A549 (cell line): Measurements from ENCODE around the gene HOXB1. TPM values are rescaled to one million over a fixed set of nuclear protein-coding genes. Genes with fewer than 3 reads are reported as not detected.

Source experiments
- ATAC-seq, 2 experiments: fragments of 200-7000 bp in 1 of 2; fragments of >200 bp in 1 of 2; cut with Nextera tagmentation in 1 of 2; cut with Tn5 transposase in 1 of 2; 3 replicates each; pipeline versions ENCODE4 v1.8.0 to v1.9.1; 2018 to 2020; ENCODE audit warnings: mild to moderate bottlenecking in 1 of 2, moderate library complexity in 1 of 2
- CTCF ChIA-PET: fragments of 300-600 bp; sonication (Branson Sonifier 250); formaldehyde crosslinking; extraction: SDS; loops from one replicate; lab custom pipeline; 2021; ENCODE audit warnings: antibody characterized with exemption, inconsistent platforms; lab: Yijun Ruan, JAX
- POLR2A ChIA-PET: fragments of 350-600 bp; formaldehyde crosslinking; extraction: SDS; loops from one replicate; lab custom pipeline; 2021; ENCODE audit warnings: antibody characterized with exemption, inconsistent platforms; lab: Yijun Ruan, JAX
- DNase-seq, 2 experiments: peaks; one replicate each; pipeline versions ENCODE4 v3.0.0 to v3.0.0-alpha.2; 2011 to 2016; ENCODE audit warnings: low read depth in 1 of 2, low spot score in 1 of 2
- FAIRE-seq: peaks from 2 replicates; lab custom pipeline; 2011; peaks lifted over from hg19 to GRCh38; lab: Jason Lieb, UNC
- H3K27ac ChIP-seq, 2 experiments: fragments of >200 bp; sonication (Bioruptor Twin); formaldehyde crosslinking; 3 replicates each; pipeline ENCODE4 v1.5.1; 2016 to 2017
- H3K4me1 ChIP-seq: fragments of >200 bp; sonication (Bioruptor Twin); formaldehyde crosslinking; 3 replicates; pipeline ENCODE4 v1.6.1; 2016
- H3K4me2 ChIP-seq: fragments of >200 bp; sonication (Bioruptor Twin); formaldehyde crosslinking; 3 replicates; pipeline ENCODE4 v1.6.1; 2016
- H3K4me3 ChIP-seq: fragments of >200 bp; sonication (Bioruptor Twin); formaldehyde crosslinking; 3 replicates; pipeline ENCODE4 v1.5.1; 2016
- H3K9me3 ChIP-seq: fragments of >200 bp; sonication (Bioruptor Twin); formaldehyde crosslinking; 3 replicates; pipeline ENCODE4 v1.6.1; 2016
- BCL3 ChIP-seq: fragments of >200 bp; sonication (Bioruptor Twin); formaldehyde crosslinking; IDR thresholded peaks from 3 replicates; pipeline ENCODE4 v1.6.1; 2016
- CBX8 ChIP-seq: fragments of 200-600 bp; sonication (generic); IDR thresholded peaks from 2 replicates; pipeline ENCODE4 v1.6.1; 2016
- CEBPB ChIP-seq, 2 experiments: fragments of >200 bp in 1 of 2; sonication (Bioruptor Twin) in 1 of 2; formaldehyde crosslinking in 1 of 2; IDR thresholded peaks; 2 replicates each; pipeline ENCODE4 v1.6.1; 2012 to 2016
- CHD2 ChIP-seq: fragments of 150-350 bp; IDR thresholded peaks from 2 replicates; pipeline ENCODE4 v1.6.1; 2014; ENCODE audit warnings: low read length; ENCODE audit not compliant: partially characterized antibody
- CHD4 ChIP-seq: fragments of 200-600 bp; sonication (generic); IDR thresholded peaks from 2 replicates; pipeline ENCODE4 v1.6.1; 2016; ENCODE audit warnings: antibody characterized with exemption, mild to moderate bottlenecking, borderline replicate concordance
- FOSB ChIP-seq: fragments of 250-450 bp; sonication (Bioruptor Pico); IDR thresholded peaks from 2 replicates; pipeline ENCODE4 v1.5.0; 2020; ENCODE audit warnings: mild to moderate bottlenecking, moderate library complexity
- HEYL ChIP-seq: fragments of 250-450 bp; sonication (Bioruptor Pico); IDR thresholded peaks from 2 replicates; pipeline ENCODE4 v1.8.0; 2021; ENCODE audit warnings: mild to moderate bottlenecking, moderate library complexity
- JUN ChIP-seq, 2 experiments: fragments of >200 bp; sonication (Bioruptor Twin); formaldehyde crosslinking; IDR thresholded peaks; 2 replicates in 1 of 2; 3 replicates in 1 of 2; pipeline ENCODE4 v1.6.1; 2016 to 2017
- MYC ChIP-seq: IDR thresholded peaks from 2 replicates; pipeline ENCODE4 v1.6.1; 2012; ENCODE audit warnings: mild to moderate bottlenecking, inconsistent platforms, low read length, improper control_type of control experiment, borderline replicate concordance
- NPAS2 ChIP-seq: fragments of 250-450 bp; sonication (Bioruptor Pico); IDR thresholded peaks from 2 replicates; pipeline ENCODE4 v1.8.0; 2022; ENCODE audit warnings: mild to moderate bottlenecking, moderate library complexity, borderline replicate concordance
- PBX3 ChIP-seq: IDR thresholded peaks from 2 replicates; pipeline ENCODE4 v1.6.1; 2012
- PHF8 ChIP-seq: fragments of 200-600 bp; sonication (generic); IDR thresholded peaks from 2 replicates; pipeline ENCODE4 v1.6.1; 2016; ENCODE audit warnings: low read depth, mild to moderate bottlenecking, antibody characterized with exemption, moderate library complexity, borderline replicate concordance
- POLR2AphosphoS2 ChIP-seq: conservative IDR thresholded peaks from 2 replicates; pipeline ENCODE4 v1.6.1; 2012; ENCODE audit warnings: low read length, improper control_type of control experiment, inconsistent platforms
- RCOR1 ChIP-seq: fragments of 150-350 bp; IDR thresholded peaks from 2 replicates; pipeline ENCODE4 v1.6.1; 2014; ENCODE audit warnings: antibody characterized with exemption, low read length, low read depth
- SREBF2 ChIP-seq: fragments of 450-650 bp; IDR thresholded peaks from 2 replicates; pipeline ENCODE4 v1.6.1; 2014; ENCODE audit warnings: mild to moderate bottlenecking, moderate library complexity
- ZC3H11A ChIP-seq: fragments of 450-650 bp; IDR thresholded peaks from 2 replicates; pipeline ENCODE4 v1.6.1; 2014; ENCODE audit warnings: antibody characterized with exemption, mild to moderate bottlenecking
- ZFP36 ChIP-seq: fragments of 450-650 bp; IDR thresholded peaks from 2 replicates; pipeline ENCODE4 v1.6.1; 2014; ENCODE audit warnings: borderline replicate concordance; ENCODE audit not compliant: partially characterized antibody
- WGBS: methylation state at CpG from one replicate; pipeline ENCODE4 v1.1.6; 2017; ENCODE audit errors: missing lambda C conversion rate; 5-methylcytosine and 5-hydroxymethylcytosine counted together
- polyA plus RNA-seq, 4 experiments: library from polyadenylated mRNA; depleted of rRNA in 3 of 4; stranded (reverse); fragments of >200 nt; fragmentation: RNase III in 1 of 4; extraction: RNeasy Plus Mini Kit Qiagen cat#74134 plus additional on column Dnase treatment in 1 of 4; gene quantifications; 2 replicates in 3 of 4; 3 replicates in 1 of 4; pipeline ENCODE4 v1.2.3, GENCODE V29; 2011 to 2017
- TF ChIP-seq, protein P1 (sequence below): fragments of 150-350 bp; IDR thresholded peaks from 2 replicates; pipeline ENCODE4 v1.6.1; 2014; ENCODE audit warnings: low read depth, mild to moderate bottlenecking, low read length
- TF ChIP-seq, protein P2 (sequence below): IDR thresholded peaks from 2 replicates; pipeline ENCODE4 v1.6.1; 2012
- TF ChIP-seq, protein P3 (sequence below): fragments of 250-450 bp; sonication (Bioruptor Pico); IDR thresholded peaks from 2 replicates; pipeline ENCODE4 v1.5.0; 2020; ENCODE audit warnings: low read depth, mild to moderate bottlenecking, moderate library complexity

Gene HOXB1
- polyA plus RNA-seq, 2 of the 4 experiments (the other 2 are of a cell fraction), result not detected

DNA sequence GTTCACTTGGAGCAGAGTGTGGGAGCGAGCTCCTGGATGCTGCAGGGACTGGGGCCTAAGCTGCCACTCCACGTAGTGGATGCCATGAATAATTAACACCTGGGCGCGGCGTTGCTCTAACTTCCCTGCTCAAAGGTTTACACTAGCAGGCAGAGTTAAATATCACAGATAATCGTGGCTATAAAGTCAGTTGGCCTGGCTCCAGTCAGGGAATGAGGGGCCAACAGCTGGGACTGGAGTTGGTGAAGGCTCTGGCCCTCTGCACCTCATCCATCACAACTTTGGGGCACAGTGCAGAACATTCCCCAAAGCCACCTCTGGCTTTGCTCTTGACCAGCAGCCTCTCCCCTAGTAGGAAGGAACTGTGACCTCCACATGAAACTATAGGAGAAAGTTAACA lies 36.4 kb upstream of the HOXB1 start:
- no peaks in the 10 kb centered on the region for H3K9me3 ChIP-seq
- no peak for ATAC-seq
- no peak overlapping the region for H3K4me3 ChIP-seq
- TF ChIP-seq NPAS2 (CRISPR knock-in tag), result no peak
- DNase-seq, result no peak
- ChIA-PET CTCF (interaction anchor here (0.6 to 2.6 kb wide), 9 partner anchors 9 to 486 kb away, joined by 3 to 12 read pairs (median 3); partner anchors contain the start of gene HOXB5), POLR2A (no interaction called here)
- no peak overlapping the region for H3K27ac ChIP-seq
- H3K4me1 ChIP-seq, result peaks cover 7% of the 10 kb centered on the region; the same call in 1 of the 3 replicates
- H3K4me2 ChIP-seq, result no peak overlapping the region
- FAIRE-seq, result no peak
- 50% methylated on average over 6 of the region's 6 CpGs for WGBS

DNA sequence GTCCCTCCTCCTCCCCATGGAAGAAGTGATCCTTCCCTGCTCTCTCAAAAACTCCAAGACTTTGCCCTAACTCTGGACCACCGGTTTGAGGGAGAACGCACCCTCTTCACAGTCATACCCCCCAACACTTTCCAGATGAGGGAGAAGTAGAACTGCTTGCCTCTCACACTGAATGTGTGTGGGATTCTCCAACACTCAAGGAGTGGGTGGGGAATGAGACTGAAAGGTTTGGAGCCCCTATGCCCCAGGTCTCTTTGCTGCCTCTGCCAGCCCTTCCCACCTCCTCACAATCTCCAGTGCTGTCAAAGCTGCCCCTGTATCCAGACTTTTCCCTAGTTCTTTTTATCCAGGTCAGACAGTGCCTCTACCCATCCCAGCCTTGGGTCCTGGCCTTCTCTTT lies 35.9 kb upstream of the HOXB1 start:
- DNase-seq (no peak), ATAC-seq (no peak), FAIRE-seq (no peak)
- ChIA-PET CTCF (interaction anchor here (1.1 to 2.6 kb wide), 6 partner anchors 9 to 307 kb away, joined by 3 to 12 read pairs (median 4); no protein-coding TSS in a partner anchor), POLR2A (no interaction called here)
- H3K4me3 ChIP-seq, result no peak overlapping the region
- H3K9me3 ChIP-seq, result no peaks in the 10 kb centered on the region
- H3K4me2 ChIP-seq, result no peak overlapping the region
- H3K27ac ChIP-seq, result peak overlapping the region in 1 of 2 experiments; percentile 6; a peak in 1 of 6 replicates
- H3K4me1 ChIP-seq, result peaks cover 7% of the 10 kb centered on the region; the same call in 1 of the 3 replicates
- no peak for TF ChIP-seq NPAS2 (CRISPR knock-in tag)
- no peak for TF ChIP-seq POLR2AphosphoS2
- no peak for TF ChIP-seq FOSB (CRISPR knock-in tag)
- no peak for TF ChIP-seq CBX8
- TF ChIP-seq ZFP36, result no peak
- no peak for TF ChIP-seq JUN (IDR thresholded peaks at IDR 0.05)
- TF ChIP-seq PHF8, result no peak
- no peak for TF ChIP-seq BCL3
- TF ChIP-seq, protein P1, sequence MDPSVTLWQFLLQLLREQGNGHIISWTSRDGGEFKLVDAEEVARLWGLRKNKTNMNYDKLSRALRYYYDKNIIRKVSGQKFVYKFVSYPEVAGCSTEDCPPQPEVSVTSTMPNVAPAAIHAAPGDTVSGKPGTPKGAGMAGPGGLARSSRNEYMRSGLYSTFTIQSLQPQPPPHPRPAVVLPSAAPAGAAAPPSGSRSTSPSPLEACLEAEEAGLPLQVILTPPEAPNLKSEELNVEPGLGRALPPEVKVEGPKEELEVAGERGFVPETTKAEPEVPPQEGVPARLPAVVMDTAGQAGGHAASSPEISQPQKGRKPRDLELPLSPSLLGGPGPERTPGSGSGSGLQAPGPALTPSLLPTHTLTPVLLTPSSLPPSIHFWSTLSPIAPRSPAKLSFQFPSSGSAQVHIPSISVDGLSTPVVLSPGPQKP, result no peak
- TF ChIP-seq, protein P2, sequence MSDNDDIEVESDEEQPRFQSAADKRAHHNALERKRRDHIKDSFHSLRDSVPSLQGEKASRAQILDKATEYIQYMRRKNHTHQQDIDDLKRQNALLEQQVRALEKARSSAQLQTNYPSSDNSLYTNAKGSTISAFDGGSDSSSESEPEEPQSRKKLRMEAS, result no peak
- TF ChIP-seq, protein P3, sequence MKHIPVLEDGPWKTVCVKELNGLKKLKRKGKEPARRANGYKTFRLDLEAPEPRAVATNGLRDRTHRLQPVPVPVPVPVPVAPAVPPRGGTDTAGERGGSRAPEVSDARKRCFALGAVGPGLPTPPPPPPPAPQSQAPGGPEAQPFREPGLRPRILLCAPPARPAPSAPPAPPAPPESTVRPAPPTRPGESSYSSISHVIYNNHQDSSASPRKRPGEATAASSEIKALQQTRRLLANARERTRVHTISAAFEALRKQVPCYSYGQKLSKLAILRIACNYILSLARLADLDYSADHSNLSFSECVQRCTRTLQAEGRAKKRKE (CRISPR knock-in tag), result no peak
- no peak for TF ChIP-seq HEYL (CRISPR knock-in tag)
- no peak for TF ChIP-seq CHD4
- no peak for TF ChIP-seq MYC
- no peak for TF ChIP-seq SREBF2
- TF ChIP-seq PBX3, result no peak
- no peak for TF ChIP-seq CHD2
- TF ChIP-seq CEBPB (IDR thresholded peaks at IDR 0.05), result no peak
- no peak for TF ChIP-seq ZC3H11A
- TF ChIP-seq RCOR1, result no peak
- 50% methylated on average over 2 of the region's 2 CpGs for WGBS
